Adrenal gland (tissue), 12 donors: ENCODE measurements around the gene APBB1. TPM values are rescaled to one million over a fixed set of nuclear protein-coding genes. Genes with fewer than 3 reads are reported as not detected.
A peak's percentile ranks its signal among the peaks of the same experiment; 100 is the strongest.

Experiments used
- DNase-seq, 7 donors: peaks; one replicate each; pipeline ENCODE4 v3.0.0-alpha.2; 2019 to 2020
- H3K27ac ChIP-seq, 5 donors: fragments of 200-600 bp; sonication (generic) in 4 of 5; 1 replicate in 3 of 5; 2 replicates in 2 of 5; pipeline versions ENCODE4 v1.5.1 to v1.8.0; 2016 to 2020; ENCODE audit warnings: mild to moderate bottlenecking in 1 of 5
- H3K27me3 ChIP-seq: fragments of 200-600 bp; 2 replicates; pipeline ENCODE4 v1.8.0; 2021
- H3K36me3 ChIP-seq, 2 donors: fragments of 200-600 bp; replicated peaks in 1 of 2; 1 replicate in 1 of 2; 2 replicates in 1 of 2; pipeline versions ENCODE4 v1.5.1 to v1.8.0; 2018 to 2022
- H3K4me1 ChIP-seq, 2 donors: fragments of 200-600 bp; replicated peaks in 1 of 2; 1 replicate in 1 of 2; 2 replicates in 1 of 2; pipeline versions ENCODE4 v1.5.1 to v1.8.0; 2018 to 2021
- H3K4me3 ChIP-seq, 4 donors: fragments of 200-600 bp; sonication (generic) in 3 of 4; one replicate each; pipeline ENCODE4 v1.5.1; 2016 to 2018
- H3K9me3 ChIP-seq, 3 donors: fragments of 200-600 bp; sonication (generic) in 1 of 3; replicated peaks in 1 of 3; 1 replicate in 2 of 3; 2 replicates in 1 of 3; pipeline versions ENCODE4 v1.5.1 to v1.8.0; 2016 to 2021
- CTCF ChIP-seq, 6 experiments: fragments of 450-650 bp in 4 of 6; fragments of 200-600 bp in 2 of 6; sonication (generic) in 1 of 6; IDR thresholded peaks; 1 replicate in 5 of 6; 2 replicates in 1 of 6; pipeline versions ENCODE4 v1.5.1 to v1.8.0; 2016 to 2021; ENCODE audit warnings: antibody characterized with exemption in 6 of 6, mild to moderate bottlenecking in 2 of 6, moderate library complexity in 1 of 6
- POLR2A ChIP-seq, 2 donors: fragments of 450-650 bp; IDR thresholded peaks; one replicate each; pipeline ENCODE4 v1.6.1; 2017; ENCODE audit warnings: antibody characterized with exemption in 2 of 2, mild to moderate bottlenecking in 2 of 2, moderate library complexity in 1 of 2
- WGBS, 4 donors: extraction: QIAGEN DNeasy Blood & Tissue Kit in 2 of 4; methylation state at CpG; one replicate each; pipeline versions ENCODE4 v1.1.5 to v1.1.7; 2013 to 2017; 5-methylcytosine and 5-hydroxymethylcytosine counted together
- intact Hi-C, 2 donors: fragments of 100-400 bp; cut with DNase I; formaldehyde crosslinking; loops; one replicate each; pipeline versions ENCODE4 v1.14.1 to v1.15.0; 2022 to 2023
- polyA plus RNA-seq, 3 donors: library from polyadenylated mRNA; stranded (reverse); fragments of 200-250 nt in 2 of 3; fragments of 350-450 nt in 1 of 3; fragmentation: Illumina TruSeq in 1 of 3; extraction: RNeasy Lipid Tissue Mini Kit (QIAGEN cat#74804) in 1 of 3; gene quantifications; one replicate each; pipeline ENCODE4 v1.2.3, GENCODE V29; 2013 to 2014
- total RNA-seq, 9 donors: library from RNA; depleted of rRNA in 4 of 9; stranded (reverse); fragments of >200 nt in 4 of 9; fragments of 120-200 nt in 1 of 9; fragmentation: NEBNext Ultra II Directional in 1 of 9; extraction: Animal tissue kit (Norgen Biotek cat#: 25700) in 1 of 9; gene quantifications; one replicate each; pipeline versions ENCODE4 v1.1.0 to v1.2.4, GENCODE V29; 2013 to 2023
- donor health status: healthy with polysubstance abuse.
- donor health status: Bipolar disorder and iron deficiency.
- donor health status: DM: yes; HTN: yes; CAD: no.
- donor health status: DM: no; HTN: no; CAD: no.
- donor health status: DM: no; HTN: no; CAD: no.
- donor health status: DM: yes; HTN: yes; CAD: no.

APBB1 gene
- total and polyA plus RNA-seq, 12 donors: 27.2 to 72.4 (median 50.5) TPM

- TF ChIP-seq POLR2A (IDR thresholded peaks at IDR 0.05): no peak
- no peak for TF ChIP-seq CTCF (IDR thresholded peaks at IDR 0.05)
- 54 to 71% (median 61%) methylated on average over 3 of the region's 3 CpGs for WGBS, 4 donors
- Histone ChIP-seq H3K9me3 (no peaks in the 10 kb centered on the region), H3K27ac (no peak within 1 kb of the TSS), H3K36me3 (no peaks in the 10 kb centered on the region), H3K4me1 (no peaks in the 10 kb centered on the region), H3K4me3 (no peak within 1 kb of the TSS), H3K27me3 (no peaks in the 10 kb centered on the region)
- peak in 1 of 7 donors; percentile 13 for DNase-seq
- intact Hi-C loops: no loop called here
Observed at GRCh38 chr11:6440906-6441358, 22.0 kb upstream of the APBB1 start, which contains the start of gene HPX. Gene HPX, minus strand, starts transcription at chr11:6440987. Its CDS starts 24 bp downstream, at chr11:6440963.

- intact Hi-C loops: no loop called here
- TF ChIP-seq CTCF (IDR thresholded peaks at IDR 0.05) (peak; percentile 59 to 69 (median 66)), POLR2A (IDR thresholded peaks at IDR 0.05) (no peak)
- Histone ChIP-seq H3K9me3 (no peaks in the 10 kb centered on the region), H3K36me3 (no peaks in the 10 kb centered on the region), H3K27ac (no peak overlapping the region), H3K4me1 (no peaks in the 10 kb centered on the region), H3K4me3 (no peak overlapping the region), H3K27me3 (no peaks in the 10 kb centered on the region)
- peak; percentile 39 to 78 (median 61) for DNase-seq
- WGBS, 4 donors: 0 to 8% (median 6%) methylated on average over 1 of the region's 1 CpG
Observed at GRCh38 chr11:6438979-6439571, 20.2 kb upstream of the APBB1 start.

- 59 to 68% (median 63%) methylated on average over 3 of the region's 3 CpGs for WGBS, 4 donors
- no peak for TF ChIP-seq POLR2A (IDR thresholded peaks at IDR 0.05)
- no peak for TF ChIP-seq CTCF (IDR thresholded peaks at IDR 0.05)
- intact Hi-C loops: no loop called here
- H3K4me1 ChIP-seq: no peaks in the 10 kb centered on the region
- no peak overlapping the region for H3K27ac ChIP-seq
- H3K36me3 ChIP-seq: no peaks in the 10 kb centered on the region
- H3K4me3 ChIP-seq: no peak overlapping the region
- H3K9me3 ChIP-seq: no peaks in the 10 kb centered on the region
- peak in 2 of 7 donors; percentile 3 to 17 for DNase-seq
- no peaks in the 10 kb centered on the region for H3K27me3 ChIP-seq
Observed at GRCh38 chr11:6437993-6438392, 19.1 kb upstream of the APBB1 start.

- no peak for DNase-seq
- intact Hi-C loops: no loop called here
- 92 to 96% (median 95%) methylated on average over 7 to 12 of the region's 12 CpGs for WGBS, 4 donors
- Histone ChIP-seq H3K27ac (no peak overlapping the region), H3K36me3 (no peaks in the 10 kb centered on the region), H3K4me3 (no peak overlapping the region), H3K9me3 (no peaks in the 10 kb centered on the region), H3K4me1 (no peaks in the 10 kb centered on the region), H3K27me3 (no peaks in the 10 kb centered on the region)
- TF ChIP-seq CTCF (IDR thresholded peaks at IDR 0.05): no peak
- TF ChIP-seq POLR2A (IDR thresholded peaks at IDR 0.05): no peak
Observed at GRCh38 chr11:6437423-6437822, 18.5 kb upstream of the APBB1 start.
